NCI-H510A treated with DMSO at 0.1 percent for 48 hours (cell line): ENCODE measurements around the gene SLC37A1.
"Not testable (repeated sequence)": the region's sequence is repeated elsewhere in the genome, so short reads cannot be mapped to it uniquely, and the experiment has no call there.

Experiments used
- DNase-seq: peaks from one replicate; lab custom pipeline; 2025; lab: John Stamatoyannopoulos, UW

Gene SLC37A1

GRCh38 chr21:42619166-42619565 lies 105.5 kb downstream of the SLC37A1 start:
- DNase-seq, result no peak

- no peak for DNase-seq
Measured at GRCh38 chr21:42619841-42620240, 106.2 kb downstream of the SLC37A1 start.

- no peak for DNase-seq
Measured at GRCh38 chr21:42621166-42621818, 107.6 kb downstream of the SLC37A1 start.

- DNase-seq, result no peak
Measured at GRCh38 chr21:42621819-42622177, 108.1 kb downstream of the SLC37A1 start.

GRCh38 chr21:42622284-42622683 lies 108.6 kb downstream of the SLC37A1 start:
- no peak for DNase-seq

- DNase-seq, result no peak
Measured at GRCh38 chr21:42623694-42624093, 110.0 kb downstream of the SLC37A1 start.

- DNase-seq, result no peak
Measured at GRCh38 chr21:42624095-42624790, 110.6 kb downstream of the SLC37A1 start.

- no peak for DNase-seq
Measured at GRCh38 chr21:42624936-42625335, 111.3 kb downstream of the SLC37A1 start.

- DNase-seq, result no peak
Measured at GRCh38 chr21:42626171-42626570, 112.5 kb downstream of the SLC37A1 start.

GRCh38 chr21:42627527-42628289 lies 114.1 kb downstream of the SLC37A1 start:
- peak; percentile 22 for DNase-seq

GRCh38 chr21:42628466-42629061 lies 114.9 kb downstream of the SLC37A1 start:
- not testable (repeated sequence) for DNase-seq

GRCh38 chr21:42629933-42630589 lies 116.4 kb downstream of the SLC37A1 start:
- no peak for DNase-seq

- no peak for DNase-seq
Measured at GRCh38 chr21:42630626-42631025, 117.0 kb downstream of the SLC37A1 start.
